Esophagus squamous epithelium (tissue), 5 donors: Measurements from ENCODE around the gene CSNK2A3. TPM values are rescaled to one million over a fixed set of nuclear protein-coding genes. Genes with fewer than 3 reads are reported as not detected.
"Not testable (repeated sequence)": the region's sequence is repeated elsewhere in the genome, so short reads cannot be mapped to it uniquely, and the experiment has no call there.

ENCODE experiments used
- DNase-seq: peaks from one replicate; lab custom pipeline; 2025; lab: John Stamatoyannopoulos, UW
- H3K27ac ChIP-seq, 4 donors: fragments of 200-600 bp; sonication (generic); one replicate each; pipeline ENCODE4 v1.5.1; 2016 to 2019; ENCODE audit warnings: mild to moderate bottlenecking in 1 of 4
- H3K27me3 ChIP-seq, 4 donors: fragments of 200-600 bp; sonication (generic); 1 replicate in 3 of 4; 2 replicates in 1 of 4; pipeline versions ENCODE4 v1.5.1 to v1.6.0; 2017 to 2021; ENCODE audit warnings: antibody characterized with exemption in 1 of 4
- H3K36me3 ChIP-seq, 3 donors: fragments of 200-600 bp; sonication (generic); one replicate each; pipeline ENCODE4 v1.5.1; 2016 to 2019
- H3K4me1 ChIP-seq, 3 donors: fragments of 200-600 bp; sonication (generic); one replicate each; pipeline ENCODE4 v1.5.1; 2017 to 2019
- H3K4me3 ChIP-seq, 4 donors: fragments of 200-600 bp; sonication (generic); 1 replicate in 3 of 4; 2 replicates in 1 of 4; pipeline ENCODE4 v1.5.1; 2016 to 2019; ENCODE audit warnings: mild to moderate bottlenecking in 2 of 4, moderate library complexity in 1 of 4
- H3K9me3 ChIP-seq, 3 donors: fragments of 200-600 bp; sonication (generic); one replicate each; pipeline ENCODE4 v1.5.1; 2016 to 2019
- POLR2A ChIP-seq, 4 donors: fragments of 450-650 bp; IDR thresholded peaks; one replicate each; pipeline ENCODE4 v1.6.1; 2017; ENCODE audit warnings: antibody characterized with exemption in 4 of 4, mild to moderate bottlenecking in 4 of 4, moderate library complexity in 3 of 4
- WGBS, 2 donors: methylation state at CpG; one replicate each; pipeline ENCODE4 v1.1.5; 2018; 5-methylcytosine and 5-hydroxymethylcytosine counted together
- intact Hi-C: fragments of 100-400 bp; cut with DNase I; formaldehyde crosslinking; loops from one replicate; pipeline ENCODE4 v1.15.0; 2022
- total RNA-seq, 4 donors: library from RNA; depleted of rRNA; stranded (reverse); fragments of >200 nt; gene quantifications; one replicate each; pipeline ENCODE4 v1.1.0, GENCODE V29; 2016
- TF ChIP-seq, protein P1 (sequence below), 6 experiments: fragments of 450-650 bp in 4 of 6; fragments of 200-600 bp in 2 of 6; sonication (generic) in 2 of 6; IDR thresholded peaks; one replicate each; pipeline ENCODE4 v1.5.1; 2016 to 2019; ENCODE audit warnings: antibody characterized with exemption in 6 of 6, mild to moderate bottlenecking in 4 of 6, moderate library complexity in 4 of 6
- donor health status: DM: yes; HTN: yes; CAD: no.

Gene CSNK2A3
- 1 to 10 TPM in 3 of 4 donors, under 1 TPM in 1; 0.72 to 1.9 (median 1.5) TPM for total RNA-seq

DNA sequence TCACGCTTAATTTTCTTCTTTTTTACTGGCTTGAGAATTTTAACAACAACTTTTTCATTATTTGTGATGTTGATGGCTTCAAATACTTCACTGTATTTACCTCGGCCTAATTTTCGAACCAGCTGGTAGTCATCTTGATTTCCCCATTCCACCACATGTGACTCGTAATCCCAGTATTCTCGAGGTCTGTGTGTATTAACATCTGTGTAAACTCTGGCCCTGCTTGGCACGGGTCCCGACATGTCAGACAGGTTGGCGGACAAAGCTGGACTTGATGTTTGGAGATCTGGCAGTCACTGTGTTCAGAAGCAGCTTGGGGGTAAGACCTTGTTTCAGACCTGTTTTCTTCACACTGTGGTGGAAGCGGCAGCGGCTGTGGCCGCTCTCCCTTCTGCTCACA lies at the start of gene CSNK2A3:
Gene CSNK2A3, minus strand, starts transcription at position 373 of the 400 bp plus-strand sequence. Its CDS starts 131 bp downstream, at position 242.
- intact Hi-C loops, DNase-seq, H3K9me3 ChIP-seq, H3K4me3 ChIP-seq, H3K27me3 ChIP-seq, H3K36me3 ChIP-seq, H3K27ac ChIP-seq: not testable (repeated sequence)
- peaks cover 0 to 29% (median 12%) of the 10 kb centered on the region in 3 donors for H3K4me1 ChIP-seq
- WGBS, 2 donors, result 69 to 75% methylated on average over 9 of the region's 11 CpGs

DNA sequence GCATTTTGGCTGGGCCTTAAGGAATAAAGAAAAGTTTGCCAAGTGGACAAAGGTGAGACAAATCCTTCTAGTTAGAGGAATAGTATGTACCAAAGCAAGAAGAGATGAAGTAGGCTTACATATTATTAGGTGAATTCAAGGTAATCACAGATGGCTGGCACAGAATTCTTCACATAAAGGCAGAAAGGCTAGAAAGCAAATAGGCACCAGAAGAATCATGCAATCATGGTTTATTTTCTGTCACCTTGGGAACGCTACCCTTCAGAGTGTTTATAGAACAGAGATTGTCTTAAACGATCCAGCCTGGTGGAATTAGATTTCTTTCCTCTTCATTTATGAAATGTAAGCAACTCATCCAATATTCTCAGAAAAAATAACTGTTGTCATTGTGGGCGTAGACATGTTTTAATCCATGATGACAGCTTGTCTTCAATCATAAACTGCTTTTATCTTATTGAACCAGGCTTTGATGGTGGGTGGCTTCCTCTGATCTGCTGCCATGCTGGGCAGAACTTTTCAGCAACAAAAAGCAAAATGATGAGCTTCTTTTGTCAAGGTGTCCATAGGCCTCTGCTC lies 49.0 kb upstream of the CSNK2A3 start:
- Histone ChIP-seq H3K27ac (no peak overlapping the region), H3K36me3 (no peaks in the 10 kb centered on the region)

DNA sequence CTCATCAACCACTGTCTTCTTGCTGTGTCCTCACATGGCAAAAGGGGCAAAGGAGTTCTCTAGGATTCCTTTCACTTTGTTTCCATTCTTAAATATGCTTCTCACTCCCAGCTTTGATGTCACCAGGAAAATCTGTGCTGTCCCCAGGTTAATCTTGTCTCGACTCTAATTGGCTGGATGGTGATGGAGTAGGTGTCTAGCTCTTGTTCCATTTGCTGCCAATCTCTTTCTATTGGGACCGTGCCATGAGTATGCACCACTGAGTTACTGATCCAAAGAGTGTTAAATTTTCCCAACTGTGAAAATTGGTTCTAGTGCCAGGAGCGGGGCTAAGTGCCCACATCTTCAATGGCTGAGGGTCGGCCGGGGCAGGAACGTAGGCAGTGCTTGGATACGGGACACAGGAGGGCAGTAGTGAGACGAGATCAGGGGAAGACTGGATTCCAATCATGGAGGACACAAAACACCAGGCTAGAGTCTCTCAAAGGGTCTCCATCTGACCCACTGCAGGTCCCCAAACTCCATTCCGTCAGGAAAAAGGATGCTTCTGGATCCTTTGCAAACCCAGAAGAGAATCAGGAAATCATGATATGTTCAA lies 47.7 kb upstream of the CSNK2A3 start:
- Histone ChIP-seq H3K4me3 (no peak overlapping the region), H3K27ac (no peak overlapping the region), H3K27me3 (peaks cover 0 to 4% (median 0%) of the 10 kb centered on the region in 4 donors), H3K4me1 (peaks cover 0 to 24% (median 0%) of the 10 kb centered on the region in 3 donors), H3K36me3 (no peaks in the 10 kb centered on the region), H3K9me3 (no peaks in the 10 kb centered on the region)
- intact Hi-C loops, result no loop called here
- 87 to 88% methylated on average over 3 to 7 of the region's 9 CpGs for WGBS, 2 donors
- no peak for DNase-seq
- TF ChIP-seq, protein P1, sequence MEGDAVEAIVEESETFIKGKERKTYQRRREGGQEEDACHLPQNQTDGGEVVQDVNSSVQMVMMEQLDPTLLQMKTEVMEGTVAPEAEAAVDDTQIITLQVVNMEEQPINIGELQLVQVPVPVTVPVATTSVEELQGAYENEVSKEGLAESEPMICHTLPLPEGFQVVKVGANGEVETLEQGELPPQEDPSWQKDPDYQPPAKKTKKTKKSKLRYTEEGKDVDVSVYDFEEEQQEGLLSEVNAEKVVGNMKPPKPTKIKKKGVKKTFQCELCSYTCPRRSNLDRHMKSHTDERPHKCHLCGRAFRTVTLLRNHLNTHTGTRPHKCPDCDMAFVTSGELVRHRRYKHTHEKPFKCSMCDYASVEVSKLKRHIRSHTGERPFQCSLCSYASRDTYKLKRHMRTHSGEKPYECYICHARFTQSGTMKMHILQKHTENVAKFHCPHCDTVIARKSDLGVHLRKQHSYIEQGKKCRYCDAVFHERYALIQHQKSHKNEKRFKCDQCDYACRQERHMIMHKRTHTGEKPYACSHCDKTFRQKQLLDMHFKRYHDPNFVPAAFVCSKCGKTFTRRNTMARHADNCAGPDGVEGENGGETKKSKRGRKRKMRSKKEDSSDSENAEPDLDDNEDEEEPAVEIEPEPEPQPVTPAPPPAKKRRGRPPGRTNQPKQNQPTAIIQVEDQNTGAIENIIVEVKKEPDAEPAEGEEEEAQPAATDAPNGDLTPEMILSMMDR (IDR thresholded peaks at IDR 0.05), result peak in 2 of 6 experiments; percentile 10 to 19
- TF ChIP-seq POLR2A (IDR thresholded peaks at IDR 0.05), result no peak

More for the DNA sequence above, 49.0 kb upstream of the CSNK2A3 start:
- intact Hi-C loops, result no loop called here
- no peak overlapping the region for H3K4me3 ChIP-seq
- no peak for TF ChIP-seq POLR2A (IDR thresholded peaks at IDR 0.05)
- TF ChIP-seq, protein P1 (IDR thresholded peaks at IDR 0.05), result no peak
- H3K9me3 ChIP-seq, result no peaks in the 10 kb centered on the region
- H3K27me3 ChIP-seq, result no peaks in the 10 kb centered on the region
- 71% methylated on average over 3 of the region's 3 CpGs for WGBS, 2 donors
- peaks cover 0 to 21% (median 6%) of the 10 kb centered on the region in 3 donors for H3K4me1 ChIP-seq
- no peak for DNase-seq

DNA sequence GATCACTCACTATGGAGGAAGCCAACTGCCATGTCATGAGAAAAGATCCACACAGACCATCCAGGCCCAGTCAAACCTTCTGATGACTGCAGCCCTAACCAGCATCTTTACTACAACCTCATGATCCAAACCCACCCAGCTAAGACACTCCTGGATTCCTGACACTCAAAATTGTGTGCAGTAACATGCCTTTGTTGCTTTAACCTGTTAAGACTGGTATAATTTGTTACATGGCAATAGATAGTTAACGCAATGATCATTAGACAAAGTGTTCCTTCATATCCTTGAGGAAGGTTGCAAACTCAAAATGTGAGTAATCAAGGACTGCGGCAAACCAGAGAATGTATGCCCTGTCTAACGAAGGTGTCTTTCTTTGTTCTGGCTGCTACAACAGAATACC lies 47.1 kb upstream of the CSNK2A3 start:
- TF ChIP-seq POLR2A (IDR thresholded peaks at IDR 0.05), result no peak
- TF ChIP-seq, protein P1 (IDR thresholded peaks at IDR 0.05), result no peak

DNA sequence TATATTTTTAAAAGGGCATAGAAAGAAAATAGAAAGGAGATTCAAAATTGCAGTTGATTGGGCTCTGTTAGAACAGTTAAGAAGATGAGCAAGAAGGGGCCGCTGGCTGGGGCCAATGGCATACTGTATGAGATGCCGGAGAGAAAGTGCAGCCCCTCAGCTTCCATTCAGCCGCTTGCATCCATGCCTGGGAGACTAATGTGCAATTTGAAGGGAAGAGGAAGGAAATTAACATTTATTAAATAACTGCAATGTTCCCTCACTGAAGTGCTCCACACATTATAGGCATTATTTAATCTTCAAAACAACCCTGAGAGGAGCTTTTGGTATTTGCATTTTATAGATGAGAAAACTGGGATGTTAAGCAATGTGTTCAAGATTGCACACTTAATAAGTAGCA lies 44.7 kb upstream of the CSNK2A3 start:
- intact Hi-C loops, result no loop called here
- TF ChIP-seq, protein P1 (IDR thresholded peaks at IDR 0.05), result no peak
- TF ChIP-seq POLR2A (IDR thresholded peaks at IDR 0.05), result no peak
- no peaks in the 10 kb centered on the region for H3K36me3 ChIP-seq
- H3K27me3 ChIP-seq, result peaks cover 0 to 5% (median 0%) of the 10 kb centered on the region in 4 donors
- no peak overlapping the region for H3K27ac ChIP-seq
- no peak overlapping the region for H3K4me3 ChIP-seq
- peaks cover 0 to 13% (median 0%) of the 10 kb centered on the region in 3 donors for H3K4me1 ChIP-seq
- 86 to 89% methylated on average over 3 of the region's 3 CpGs for WGBS, 2 donors
- no peaks in the 10 kb centered on the region for H3K9me3 ChIP-seq
- no peak for DNase-seq

More for the DNA sequence above, 47.1 kb upstream of the CSNK2A3 start:
- WGBS, 2 donors, result 51 to 62% methylated on average over 3 of the region's 3 CpGs
- Histone ChIP-seq H3K27ac (no peak overlapping the region), H3K9me3 (no peaks in the 10 kb centered on the region), H3K36me3 (no peaks in the 10 kb centered on the region), H3K27me3 (peaks cover 0 to 5% (median 0%) of the 10 kb centered on the region in 4 donors), H3K4me3 (no peak overlapping the region), H3K4me1 (peaks cover 0 to 24% (median 0%) of the 10 kb centered on the region in 3 donors)
- DNase-seq, result no peak
- intact Hi-C loops, result no loop called here
